Measurements from ENCODE around the gene SHMT1. TPM values are rescaled to one million over a fixed set of nuclear protein-coding genes. Genes with fewer than 3 reads are reported as not detected.
"Not testable (repeated sequence)": the region's sequence is repeated elsewhere in the genome, so short reads cannot be mapped to it uniquely, and the experiment has no call there.

SHMT1 gene
- polyA plus RNA-seq, result 100 to 1,000 TPM in 1 of 4 donors, 10 to 100 TPM in 3; 19.2 to 202 (median 75.4) TPM
- long read RNA-seq, donor 1, result 0 reads
- long read RNA-seq, donor 2, result 0 reads
- long read RNA-seq, donor 3, partial matches to known transcripts, result 0 of 2 reads
- long read RNA-seq, donor 3, other reads (novel, unspliced or antisense), result 0 of 2 reads
- long read RNA-seq, donor 4, result 0 reads
- long read RNA-seq, donor 5, partial matches to known transcripts, result 0 of 1 reads
- long read RNA-seq, donor 5, other reads (novel, unspliced or antisense), result 0 of 1 reads
- long read RNA-seq, donor 6, partial matches to known transcripts, result 0 of 4 reads
- long read RNA-seq, donor 6, other reads (novel, unspliced or antisense), result 0 of 4 reads
- long read RNA-seq, donor 7, partial matches to known transcripts, result 0 of 6 reads
- long read RNA-seq, donor 7, other reads (novel, unspliced or antisense), result 0 of 6 reads
- long read RNA-seq, donor 8, result 0 reads
- long read RNA-seq, donor 9, result 0 reads
- long read RNA-seq, donor 10, partial matches to known transcripts, result 0 of 3 reads
- long read RNA-seq, donor 10, other reads (novel, unspliced or antisense), result 0 of 3 reads

DNA sequence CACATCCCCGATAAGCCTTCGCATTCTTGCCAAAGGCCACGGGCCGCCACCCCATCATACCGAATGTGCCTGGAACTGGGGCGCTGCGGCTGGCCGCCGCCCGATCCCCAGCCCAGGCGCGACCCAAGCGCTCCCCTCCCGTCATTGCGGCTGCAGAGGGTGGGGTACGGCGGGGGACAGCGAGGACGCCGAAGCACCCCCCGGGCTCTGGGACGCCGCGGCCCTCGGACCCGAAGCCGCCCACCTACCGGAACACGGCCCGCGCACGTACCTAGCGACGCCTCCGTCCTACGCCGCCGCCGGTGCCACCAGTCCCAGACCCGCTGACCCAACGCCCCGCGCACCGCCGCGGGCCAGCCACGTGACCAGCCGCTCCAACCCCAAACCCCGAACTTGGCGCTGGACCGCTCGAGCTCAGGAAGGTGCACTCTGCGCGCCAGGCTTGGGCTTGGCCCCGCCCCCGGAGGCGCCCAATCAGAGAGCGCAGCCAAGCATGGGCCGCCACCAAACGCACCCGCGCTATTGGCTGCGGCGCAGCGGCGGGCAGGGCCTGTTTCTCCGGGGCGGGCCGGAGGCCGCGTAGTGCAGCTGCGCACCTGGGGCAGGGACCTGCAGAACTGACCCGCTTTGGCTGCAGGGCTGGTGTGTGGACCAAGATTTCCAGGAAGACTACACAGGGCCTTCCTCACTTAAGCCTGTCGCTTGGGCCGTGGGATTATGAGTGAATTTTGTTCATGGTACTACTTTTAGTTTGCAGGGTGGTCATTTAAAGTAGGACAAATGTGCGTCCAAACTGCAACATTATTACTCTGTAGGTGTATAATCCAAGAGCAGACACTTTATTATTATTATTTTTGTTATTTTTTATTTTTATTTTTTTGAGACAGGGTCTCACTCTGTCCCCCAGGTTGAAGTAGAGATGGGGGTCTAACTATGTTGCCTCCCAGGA, at the start of gene SHMT1:
SHMT1 (minus strand) TSS at position 450 of the 949 bp plus-strand sequence. CDS start 7,569 bp downstream, outside the sequence.
- 0 to 1% (median 1%) methylated on average over 51 to 76 of the region's 76 CpGs for WGBS, 3 donors
- Histone ChIP-seq H3K4me1 (ENCODE audit: control insufficient read depth in 3 of 3, insufficient read depth in 2 of 3, low read depth in 1 of 3, low read length in 2 of 3) (peaks cover 0 to 5% (median 4%) of the 10 kb centered on the region in 3 donors), H3K27ac (ENCODE audit: low read depth in 1 of 3, low read length in 2 of 3) (peak within 1 kb of the TSS in 2 of 3 donors; percentile 80 to 83), H3K9me3 (ENCODE audit: control insufficient read depth in 2 of 2, insufficient read depth in 1 of 2, low read depth in 1 of 2, low read length in 1 of 2) (no peaks in the 10 kb centered on the region), H3K36me3 (ENCODE audit: control insufficient read depth in 3 of 3, insufficient read depth in 2 of 3, low read depth in 1 of 3, low read length in 3 of 3) (peaks cover 0 to 13% (median 0%) of the 10 kb centered on the region in 3 donors), H3K27me3 (ENCODE audit: control insufficient read depth in 3 of 3, insufficient read depth in 3 of 3, low read length in 3 of 3) (no peaks in the 10 kb centered on the region), H3K4me3 (ENCODE audit: low read depth in 1 of 3, low read length in 3 of 3) (peak within 1 kb of the TSS; percentile 54 to 89 (median 87))
- DNase-seq, result peak; percentile 96 to 97
- FAIRE-seq, result no peak

DNA sequence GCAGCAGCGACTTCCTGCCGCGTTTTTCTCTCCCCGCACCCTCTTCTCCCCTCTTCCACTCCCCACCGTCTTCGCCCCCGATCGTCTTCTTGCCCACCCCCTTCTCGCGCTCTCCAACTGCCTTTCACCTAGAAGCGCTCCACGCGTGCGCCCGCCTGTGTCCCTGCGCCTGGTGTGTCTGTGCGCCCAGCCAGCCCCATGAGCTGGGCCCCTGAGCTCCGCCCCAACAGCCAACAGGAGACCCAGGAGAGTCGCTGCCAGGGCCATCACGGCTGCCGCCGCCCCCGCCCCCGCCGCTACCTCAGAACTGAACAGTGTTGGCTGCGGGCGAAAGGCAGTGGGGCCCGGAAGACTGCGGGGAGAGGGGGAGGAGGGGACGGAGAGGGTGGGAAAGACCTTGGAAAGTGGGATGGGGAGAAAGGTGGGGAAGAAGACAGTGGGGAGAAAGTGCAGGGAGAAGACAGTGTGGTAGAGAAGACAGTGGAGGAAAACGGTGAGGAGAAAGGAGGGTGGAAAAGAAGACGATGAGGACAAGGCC, 48.7 kb upstream of the SHMT1 start:
- not testable (repeated sequence) for H3K27ac ChIP-seq (ENCODE audit: low read depth in 1 of 3, low read length in 2 of 3); H3K27me3 ChIP-seq (ENCODE audit: control insufficient read depth in 3 of 3, insufficient read depth in 3 of 3, low read length in 3 of 3); H3K9me3 ChIP-seq (ENCODE audit: control insufficient read depth in 2 of 2, insufficient read depth in 1 of 2, low read depth in 1 of 2, low read length in 1 of 2); FAIRE-seq; DNase-seq; H3K36me3 ChIP-seq (ENCODE audit: control insufficient read depth in 3 of 3, insufficient read depth in 2 of 3, low read depth in 1 of 3, low read length in 3 of 3); H3K4me1 ChIP-seq (ENCODE audit: control insufficient read depth in 3 of 3, insufficient read depth in 2 of 3, low read depth in 1 of 3, low read length in 2 of 3)
- H3K4me3 ChIP-seq (ENCODE audit: low read depth in 1 of 3, low read length in 3 of 3), result peak overlapping the region in 1 of 3 donors; percentile 50
- no CpG with 5 or more reads among the region's 32 CpGs for WGBS, 3 donors

DNA sequence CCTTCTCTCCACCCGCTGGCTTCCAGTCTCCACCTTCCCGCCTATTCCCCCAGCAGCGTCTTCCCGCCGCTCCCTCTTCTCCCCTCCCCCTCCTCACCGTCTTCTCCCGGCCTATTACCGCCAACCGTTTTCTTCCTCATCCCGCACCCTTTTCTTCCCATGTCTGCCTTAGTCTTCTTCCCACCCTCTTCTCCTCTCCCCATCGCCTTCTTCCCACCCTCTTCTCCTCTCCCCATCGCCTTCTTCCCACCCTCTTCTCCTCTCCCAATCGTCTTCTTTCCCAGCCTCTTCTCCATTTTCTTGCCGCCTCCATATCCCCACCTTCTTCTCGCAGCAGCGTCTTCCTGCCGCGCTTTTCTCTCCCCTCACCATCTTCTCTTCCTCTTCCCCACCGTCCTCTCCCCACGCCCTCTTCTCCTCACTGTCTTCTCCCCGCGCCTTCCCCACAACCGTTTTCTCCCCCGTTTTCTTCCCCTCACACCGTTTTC, 48.1 kb upstream of the SHMT1 start:
- 1 to 2% (median 1%) methylated on average over 16 to 23 of the region's 25 CpGs for WGBS, 3 donors
- H3K27me3 ChIP-seq (ENCODE audit: control insufficient read depth in 3 of 3, insufficient read depth in 3 of 3, low read length in 3 of 3); H3K9me3 ChIP-seq (ENCODE audit: control insufficient read depth in 2 of 2, insufficient read depth in 1 of 2, low read depth in 1 of 2, low read length in 1 of 2); H3K36me3 ChIP-seq (ENCODE audit: control insufficient read depth in 3 of 3, insufficient read depth in 2 of 3, low read depth in 1 of 3, low read length in 3 of 3); H3K4me1 ChIP-seq (ENCODE audit: control insufficient read depth in 3 of 3, insufficient read depth in 2 of 3, low read depth in 1 of 3, low read length in 2 of 3); FAIRE-seq: not testable (repeated sequence)
- H3K27ac ChIP-seq (ENCODE audit: low read depth in 1 of 3, low read length in 2 of 3), result peak overlapping the region in 2 of 3 donors; percentile 61 to 82
- H3K4me3 ChIP-seq (ENCODE audit: low read depth in 1 of 3, low read length in 3 of 3), result peak overlapping the region; percentile 35 to 50 (median 36)
- DNase-seq, result peak in 1 of 2 donors; percentile 52

DNA sequence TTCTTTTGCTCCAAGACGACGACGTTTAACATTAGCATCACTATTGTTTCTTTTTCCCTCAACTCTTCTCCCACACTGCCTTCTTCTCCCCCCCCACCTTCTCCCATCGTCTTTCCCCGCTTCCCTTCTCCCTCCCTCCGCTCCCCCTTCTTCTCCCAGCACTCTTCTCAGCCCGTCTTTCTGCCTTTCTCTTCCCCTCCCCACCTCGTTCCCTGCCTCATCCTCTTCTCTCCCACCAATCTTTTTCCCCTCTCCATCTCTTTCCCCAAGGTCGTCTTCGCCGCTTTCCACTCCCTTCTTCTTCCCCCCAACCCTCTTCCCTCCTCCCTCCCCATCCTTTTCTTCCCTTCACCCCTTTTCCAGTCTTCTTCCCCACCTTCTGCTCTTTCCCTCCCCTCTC, 47.4 kb upstream of the SHMT1 start:
- peak overlapping the region in 1 of 3 donors; percentile 65 for H3K27ac ChIP-seq (ENCODE audit: low read depth in 1 of 3, low read length in 2 of 3)

DNA sequence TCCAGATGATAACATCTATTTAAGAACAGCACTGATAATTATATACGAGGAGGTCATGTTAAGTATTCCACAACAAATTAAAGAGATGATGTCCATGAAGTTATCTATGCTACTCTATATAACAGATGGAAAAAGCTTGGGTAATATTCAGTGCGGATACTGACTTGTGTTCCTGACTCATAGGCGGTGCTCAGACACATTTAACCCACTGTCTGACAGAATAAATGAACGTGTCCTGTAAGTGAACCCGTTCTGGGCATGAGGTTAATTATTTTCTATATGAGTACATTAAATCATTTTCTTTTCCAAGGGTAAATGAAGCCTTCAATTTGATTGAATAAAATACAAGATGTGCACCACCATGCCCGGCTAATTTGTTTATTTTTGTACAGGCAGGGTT, 46.0 kb upstream of the SHMT1 start:
- not testable (repeated sequence) for H3K36me3 ChIP-seq (ENCODE audit: control insufficient read depth in 3 of 3, insufficient read depth in 2 of 3, low read depth in 1 of 3, low read length in 3 of 3); H3K4me3 ChIP-seq (ENCODE audit: low read depth in 1 of 3, low read length in 3 of 3); H3K9me3 ChIP-seq (ENCODE audit: control insufficient read depth in 2 of 2, insufficient read depth in 1 of 2, low read depth in 1 of 2, low read length in 1 of 2); FAIRE-seq; DNase-seq; H3K27me3 ChIP-seq (ENCODE audit: control insufficient read depth in 3 of 3, insufficient read depth in 3 of 3, low read length in 3 of 3); H3K4me1 ChIP-seq (ENCODE audit: control insufficient read depth in 3 of 3, insufficient read depth in 2 of 3, low read depth in 1 of 3, low read length in 2 of 3); H3K27ac ChIP-seq (ENCODE audit: low read depth in 1 of 3, low read length in 2 of 3)
- WGBS, 3 donors, result 19 to 33% (median 31%) methylated on average over 6 of the region's 6 CpGs

More for the DNA sequence above, 47.4 kb upstream of the SHMT1 start:
- not testable (repeated sequence) for H3K9me3 ChIP-seq (ENCODE audit: control insufficient read depth in 2 of 2, insufficient read depth in 1 of 2, low read depth in 1 of 2, low read length in 1 of 2); H3K4me1 ChIP-seq (ENCODE audit: control insufficient read depth in 3 of 3, insufficient read depth in 2 of 3, low read depth in 1 of 3, low read length in 2 of 3); H3K27me3 ChIP-seq (ENCODE audit: control insufficient read depth in 3 of 3, insufficient read depth in 3 of 3, low read length in 3 of 3); FAIRE-seq; H3K36me3 ChIP-seq (ENCODE audit: control insufficient read depth in 3 of 3, insufficient read depth in 2 of 3, low read depth in 1 of 3, low read length in 3 of 3)
- peak in 1 of 2 donors; percentile 25 for DNase-seq
- 7 to 26% (median 15%) methylated on average over 10 to 11 of the region's 11 CpGs for WGBS, 3 donors
- peak overlapping the region in 1 of 3 donors; percentile 50 for H3K4me3 ChIP-seq (ENCODE audit: low read depth in 1 of 3, low read length in 3 of 3)

DNA sequence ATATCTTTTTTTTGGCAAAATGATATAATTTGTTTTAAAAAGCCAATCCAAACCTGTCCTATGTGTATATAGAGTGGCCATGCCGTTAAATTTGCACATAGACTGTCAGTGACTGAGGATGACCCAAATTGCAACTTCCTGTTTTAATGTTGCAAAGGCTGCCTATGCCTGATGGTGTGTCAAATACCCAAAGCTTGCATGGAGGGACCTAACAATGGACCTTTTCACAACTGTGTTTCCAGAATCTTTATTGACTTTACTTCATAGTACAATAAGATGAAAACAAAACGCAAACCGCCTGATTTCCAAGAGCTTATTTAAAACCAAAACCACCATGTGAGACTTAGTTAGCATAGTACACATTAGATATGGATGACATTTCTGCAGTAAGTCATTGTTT, 45.6 kb upstream of the SHMT1 start:
- H3K27me3 ChIP-seq (ENCODE audit: control insufficient read depth in 3 of 3, insufficient read depth in 3 of 3, low read length in 3 of 3); H3K36me3 ChIP-seq (ENCODE audit: control insufficient read depth in 3 of 3, insufficient read depth in 2 of 3, low read depth in 1 of 3, low read length in 3 of 3); H3K4me3 ChIP-seq (ENCODE audit: low read depth in 1 of 3, low read length in 3 of 3); FAIRE-seq; H3K9me3 ChIP-seq (ENCODE audit: control insufficient read depth in 2 of 2, insufficient read depth in 1 of 2, low read depth in 1 of 2, low read length in 1 of 2); H3K27ac ChIP-seq (ENCODE audit: low read depth in 1 of 3, low read length in 2 of 3); H3K4me1 ChIP-seq (ENCODE audit: control insufficient read depth in 3 of 3, insufficient read depth in 2 of 3, low read depth in 1 of 3, low read length in 2 of 3); DNase-seq: not testable (repeated sequence)
- WGBS, 3 donors, result 26 to 32% (median 27%) methylated on average over 3 of the region's 3 CpGs

DNA sequence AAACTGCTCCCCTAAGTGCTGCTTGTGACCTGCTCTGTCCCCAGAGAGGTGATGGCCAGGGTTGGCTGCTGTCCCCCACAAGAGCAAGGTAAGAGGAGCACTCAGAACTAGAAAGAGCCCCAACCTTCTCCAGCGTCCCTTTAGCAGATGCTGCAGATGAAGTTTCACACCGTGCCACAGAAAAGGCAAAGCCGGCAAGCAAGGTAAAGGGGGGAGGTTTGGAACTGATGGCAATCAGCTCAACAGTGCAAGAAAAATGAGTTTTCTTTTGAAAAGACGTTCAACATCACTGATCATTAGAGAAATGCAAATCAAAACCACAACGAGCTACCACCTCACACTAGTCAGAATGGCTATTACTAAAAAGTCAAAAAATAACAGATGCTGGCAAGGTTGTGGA, 40.3 kb upstream of the SHMT1 start:
- H3K4me1 ChIP-seq (ENCODE audit: control insufficient read depth in 3 of 3, insufficient read depth in 2 of 3, low read depth in 1 of 3, low read length in 2 of 3); H3K27ac ChIP-seq (ENCODE audit: low read depth in 1 of 3, low read length in 2 of 3); H3K27me3 ChIP-seq (ENCODE audit: control insufficient read depth in 3 of 3, insufficient read depth in 3 of 3, low read length in 3 of 3); H3K36me3 ChIP-seq (ENCODE audit: control insufficient read depth in 3 of 3, insufficient read depth in 2 of 3, low read depth in 1 of 3, low read length in 3 of 3); DNase-seq; H3K9me3 ChIP-seq (ENCODE audit: control insufficient read depth in 2 of 2, insufficient read depth in 1 of 2, low read depth in 1 of 2, low read length in 1 of 2); FAIRE-seq; H3K4me3 ChIP-seq (ENCODE audit: low read depth in 1 of 3, low read length in 3 of 3): not testable (repeated sequence)
- 50 to 80% (median 73%) methylated on average over 1 to 2 of the region's 5 CpGs for whole genome bisulfite sequencing, 3 donors

DNA sequence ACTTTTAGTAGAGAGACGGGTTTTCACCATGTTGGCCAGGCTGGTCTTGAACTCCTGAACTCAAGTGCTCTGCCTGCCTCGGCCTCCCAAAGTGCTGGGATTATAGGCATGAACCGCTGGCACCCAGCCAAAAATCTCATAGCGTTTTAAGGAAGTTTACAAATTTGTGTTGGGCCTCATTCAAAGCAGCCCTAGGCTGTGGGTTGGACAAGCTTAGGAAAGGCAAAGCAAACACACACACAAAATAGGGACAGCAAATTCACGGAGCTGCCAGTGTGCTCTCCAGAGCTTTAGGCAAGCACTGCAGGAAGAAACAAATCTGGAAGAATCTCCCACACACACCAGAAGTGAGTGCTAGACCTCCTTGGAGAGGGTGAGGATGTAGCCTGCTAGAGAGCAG, 39.8 kb upstream of the SHMT1 start:
- H3K4me1 ChIP-seq (ENCODE audit: control insufficient read depth in 3 of 3, insufficient read depth in 2 of 3, low read depth in 1 of 3, low read length in 2 of 3); H3K27me3 ChIP-seq (ENCODE audit: control insufficient read depth in 3 of 3, insufficient read depth in 3 of 3, low read length in 3 of 3); H3K27ac ChIP-seq (ENCODE audit: low read depth in 1 of 3, low read length in 2 of 3); H3K4me3 ChIP-seq (ENCODE audit: low read depth in 1 of 3, low read length in 3 of 3); DNase-seq; H3K9me3 ChIP-seq (ENCODE audit: control insufficient read depth in 2 of 2, insufficient read depth in 1 of 2, low read depth in 1 of 2, low read length in 1 of 2); H3K36me3 ChIP-seq (ENCODE audit: control insufficient read depth in 3 of 3, insufficient read depth in 2 of 3, low read depth in 1 of 3, low read length in 3 of 3); FAIRE-seq: not testable (repeated sequence)
- WGBS, 3 donors, result 9 to 20% (median 18%) methylated on average over 4 of the region's 5 CpGs
